Fibroblast of lung (primary cell): ENCODE data around the gene DENND4B. TPM values are rescaled to one million over a fixed set of nuclear protein-coding genes. Genes with fewer than 3 reads are reported as not detected.

Experiments used
- DNase-seq, 2 donors: peaks; one replicate each; pipeline versions ENCODE4 v3.0.0 to v3.0.0-alpha.2; 2010; ENCODE audit warnings: low read depth in 2 of 2
- H2AFZ ChIP-seq: 2 replicates; pipeline ENCODE4 v1.5.1; 2012; ENCODE audit warnings: low read length, control low read depth, inconsistent platforms
- H3K27ac ChIP-seq: 2 replicates; pipeline ENCODE4 v1.5.1; 2011; ENCODE audit warnings: low read length, control low read depth; ENCODE audit not compliant: insufficient read depth
- H3K27me3 ChIP-seq: 2 replicates; pipeline ENCODE4 v1.5.1; 2011; ENCODE audit warnings: mild to moderate bottlenecking, low read length; ENCODE audit not compliant: control insufficient read depth, insufficient read depth
- H3K36me3 ChIP-seq: 2 replicates; pipeline ENCODE4 v1.5.1; 2011; ENCODE audit warnings: low read length; ENCODE audit not compliant: control insufficient read depth, insufficient read depth
- H3K4me1 ChIP-seq: 2 replicates; pipeline ENCODE4 v1.5.1; 2011; ENCODE audit warnings: low read length; ENCODE audit not compliant: control insufficient read depth, insufficient read depth; ENCODE audit errors: extremely low read depth
- H3K4me2 ChIP-seq: 2 replicates; pipeline ENCODE4 v1.5.1; 2011; ENCODE audit warnings: low read length, control low read depth; ENCODE audit not compliant: insufficient read depth; ENCODE audit errors: extremely low read depth
- H3K4me3 ChIP-seq, 4 experiments: fragments of 200-600 bp in 1 of 4; sonication (generic) in 1 of 4; replicated peaks in 1 of 4; 2 replicates each; pipeline ENCODE4 v1.5.1; 2011 to 2016; ENCODE audit warnings: low read length in 4 of 4, low read depth in 3 of 4, mild to moderate bottlenecking in 3 of 4, control low read depth in 2 of 4, inconsistent platforms in 1 of 4, mixed read lengths in 1 of 4; ENCODE audit not compliant: insufficient read depth in 1 of 4; ENCODE audit errors: control extremely low read depth in 1 of 4
- H3K79me2 ChIP-seq: 2 replicates; pipeline ENCODE4 v1.5.1; 2012; ENCODE audit warnings: mild to moderate bottlenecking, low read length, inconsistent platforms; ENCODE audit not compliant: control insufficient read depth, insufficient read depth
- H3K9ac ChIP-seq: 2 replicates; pipeline ENCODE4 v1.5.1; 2011; ENCODE audit warnings: mild to moderate bottlenecking, low read length, control low read depth; ENCODE audit not compliant: insufficient read depth
- H3K9me3 ChIP-seq: 2 replicates; pipeline ENCODE4 v1.5.1; 2012; ENCODE audit warnings: low read depth, low read length; ENCODE audit not compliant: control insufficient read depth, insufficient read depth
- H4K20me1 ChIP-seq: 2 replicates; pipeline ENCODE4 v1.5.1; 2011; ENCODE audit warnings: low read length; ENCODE audit not compliant: control insufficient read depth, insufficient read depth; ENCODE audit errors: extremely low read depth
- EZH2 ChIP-seq: IDR thresholded peaks from 2 replicates; pipeline ENCODE4 v1.5.1; 2012; ENCODE audit warnings: low read length, control low read depth, mild to moderate bottlenecking; ENCODE audit errors: missing control alignments
- polyA plus RNA-seq, 2 donors: library from polyadenylated mRNA; depleted of rRNA in 1 of 2; stranded (reverse) in 1 of 2; unstranded in 1 of 2; fragments of >200 nt; gene quantifications; 2 replicates each; pipeline ENCODE4 v1.2.1, GENCODE V29; 2011 to 2012; ENCODE audit warnings: missing spikeins in 1 of 2
- total RNA-seq: library from RNA; depleted of rRNA; stranded (reverse); fragments of >200 nt; gene quantifications from 2 replicates; pipeline ENCODE4 v1.2.1, GENCODE V29; 2014
- TF ChIP-seq, protein P1 (sequence below), 2 donors: IDR thresholded peaks in 1 of 2; conservative IDR thresholded peaks in 1 of 2; 1 replicate in 1 of 2; 2 replicates in 1 of 2; pipeline ENCODE4 v1.5.1; 2011 to 2012; ENCODE audit warnings: low read length in 2 of 2, control low read depth in 1 of 2, inconsistent platforms in 1 of 2, low read depth in 1 of 2, mild to moderate bottlenecking in 1 of 2

The DENND4B gene
- total and polyA plus RNA-seq, 2 donors (not counting 1 experiment from before 2014, with no cell fraction given): 9.1 to 17.7 TPM

DNA sequence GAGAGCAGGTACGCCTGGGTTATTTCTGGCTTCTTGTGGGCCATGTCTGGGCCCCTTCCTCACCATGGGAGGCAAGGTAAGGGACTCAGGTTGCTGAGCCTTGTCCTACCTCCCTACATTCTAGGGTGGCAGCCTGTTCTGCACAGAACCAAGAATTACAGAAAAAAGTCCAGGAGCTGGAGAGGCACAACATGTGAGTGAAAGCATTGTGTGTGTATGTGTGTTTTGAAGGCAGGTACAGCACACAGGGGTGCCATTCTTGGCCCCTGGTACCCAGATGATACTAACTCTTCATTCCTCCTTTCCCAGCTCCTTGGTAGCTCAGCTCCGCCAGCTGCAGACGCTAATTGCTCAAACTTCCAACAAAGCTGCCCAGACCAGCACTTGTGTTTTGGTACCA, 26.6 kb upstream of the DENND4B start:
- Histone ChIP-seq H3K4me3 (no peak overlapping the region), H3K4me1 (peaks cover 5% of the 10 kb centered on the region), H3K4me2 (no peak overlapping the region), H3K36me3 (peaks cover 13% of the 10 kb centered on the region), H2AFZ (no peak overlapping the region), H3K9ac (no peak overlapping the region), H3K79me2 (peaks cover 17% of the 10 kb centered on the region), H3K27ac (no peak overlapping the region), H3K27me3 (no peaks in the 10 kb centered on the region), H3K9me3 (no peaks in the 10 kb centered on the region), H4K20me1 (no peaks in the 10 kb centered on the region)
- no peak for DNase-seq
- TF ChIP-seq EZH2: no peak
- TF ChIP-seq, protein P1, sequence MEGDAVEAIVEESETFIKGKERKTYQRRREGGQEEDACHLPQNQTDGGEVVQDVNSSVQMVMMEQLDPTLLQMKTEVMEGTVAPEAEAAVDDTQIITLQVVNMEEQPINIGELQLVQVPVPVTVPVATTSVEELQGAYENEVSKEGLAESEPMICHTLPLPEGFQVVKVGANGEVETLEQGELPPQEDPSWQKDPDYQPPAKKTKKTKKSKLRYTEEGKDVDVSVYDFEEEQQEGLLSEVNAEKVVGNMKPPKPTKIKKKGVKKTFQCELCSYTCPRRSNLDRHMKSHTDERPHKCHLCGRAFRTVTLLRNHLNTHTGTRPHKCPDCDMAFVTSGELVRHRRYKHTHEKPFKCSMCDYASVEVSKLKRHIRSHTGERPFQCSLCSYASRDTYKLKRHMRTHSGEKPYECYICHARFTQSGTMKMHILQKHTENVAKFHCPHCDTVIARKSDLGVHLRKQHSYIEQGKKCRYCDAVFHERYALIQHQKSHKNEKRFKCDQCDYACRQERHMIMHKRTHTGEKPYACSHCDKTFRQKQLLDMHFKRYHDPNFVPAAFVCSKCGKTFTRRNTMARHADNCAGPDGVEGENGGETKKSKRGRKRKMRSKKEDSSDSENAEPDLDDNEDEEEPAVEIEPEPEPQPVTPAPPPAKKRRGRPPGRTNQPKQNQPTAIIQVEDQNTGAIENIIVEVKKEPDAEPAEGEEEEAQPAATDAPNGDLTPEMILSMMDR (conservative IDR thresholded peaks at IDR 0.05 in 1 of 2, IDR thresholded peaks at IDR 0.05 in 1 of 2; ENCODE audit: low read depth in 1 of 2, low read length in 2 of 2): no peak

DNA sequence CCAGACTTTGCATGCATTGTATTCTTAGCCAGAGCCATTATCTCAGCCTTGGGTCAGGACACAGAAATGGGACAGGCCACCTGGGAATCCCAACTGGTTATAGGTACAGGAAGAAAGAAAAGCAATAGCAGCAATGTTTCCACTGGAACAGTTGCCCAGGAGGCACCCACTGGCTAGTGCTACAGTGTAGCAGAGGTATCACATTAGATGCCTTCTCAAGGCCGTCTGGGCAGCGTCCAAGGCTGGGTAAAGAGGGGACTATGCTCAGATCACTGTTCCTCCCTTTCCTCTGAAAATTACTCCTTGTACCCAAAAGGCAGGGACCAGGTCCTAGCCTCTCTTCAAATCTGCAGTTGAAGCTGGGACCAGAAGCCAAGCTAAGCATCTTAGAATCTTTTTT, 23.8 kb upstream of the DENND4B start:
- Histone ChIP-seq H3K27me3 (no peaks in the 10 kb centered on the region), H3K27ac (no peak overlapping the region), H2AFZ (no peak overlapping the region), H3K79me2 (no peaks in the 10 kb centered on the region), H3K4me3 (no peak overlapping the region), H4K20me1 (no peaks in the 10 kb centered on the region), H3K36me3 (peaks cover 11% of the 10 kb centered on the region), H3K9ac (no peak overlapping the region), H3K4me2 (no peak overlapping the region), H3K9me3 (no peaks in the 10 kb centered on the region), H3K4me1 (peaks cover 6% of the 10 kb centered on the region)
- DNase-seq: no peak
- no peak for TF ChIP-seq EZH2
- TF ChIP-seq, protein P1 (conservative IDR thresholded peaks at IDR 0.05 in 1 of 2, IDR thresholded peaks at IDR 0.05 in 1 of 2; ENCODE audit: low read depth in 1 of 2, low read length in 2 of 2): no peak

DNA sequence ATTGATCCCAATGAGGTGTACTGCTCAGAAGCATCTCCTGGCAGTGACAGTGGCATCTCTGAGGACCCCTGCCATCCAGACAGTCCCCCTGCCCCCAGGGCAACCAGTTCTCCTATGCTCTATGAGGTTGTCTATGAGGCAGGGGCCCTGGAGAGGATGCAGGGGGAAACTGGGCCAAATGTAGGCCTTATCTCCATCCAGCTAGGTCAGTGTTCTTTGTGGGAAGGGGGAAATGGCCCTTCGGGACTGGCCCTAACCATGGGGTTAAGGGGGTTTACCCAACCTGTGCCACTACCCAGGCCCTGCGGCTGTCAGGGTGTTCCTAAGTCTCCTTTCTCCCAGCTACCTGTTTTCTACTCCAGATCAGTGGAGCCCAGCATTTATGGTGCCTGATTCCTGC, 22.5 kb upstream of the DENND4B start:
- Histone ChIP-seq H3K27ac (no peak overlapping the region), H3K9ac (no peak overlapping the region), H3K4me1 (peaks cover 6% of the 10 kb centered on the region), H3K4me2 (no peak overlapping the region), H3K4me3 (peak overlapping the region in 1 of 4 experiments; percentile 90), H3K36me3 (peaks cover 7% of the 10 kb centered on the region), H4K20me1 (no peaks in the 10 kb centered on the region), H2AFZ (no peak overlapping the region), H3K79me2 (no peaks in the 10 kb centered on the region), H3K27me3 (no peaks in the 10 kb centered on the region), H3K9me3 (no peaks in the 10 kb centered on the region)
- DNase-seq: no peak
- TF ChIP-seq, protein P1 (conservative IDR thresholded peaks at IDR 0.05 in 1 of 2, IDR thresholded peaks at IDR 0.05 in 1 of 2; ENCODE audit: low read depth in 1 of 2, low read length in 2 of 2): no peak
- no peak for TF ChIP-seq EZH2
